ENCODE results near the gene TRPV4. TPM values are rescaled to one million over a fixed set of nuclear protein-coding genes. Genes with fewer than 3 reads are reported as not detected.

TRPV4 gene
- total RNA-seq, 1 donor from 2014 or later, result 0.35 TPM

DNA sequence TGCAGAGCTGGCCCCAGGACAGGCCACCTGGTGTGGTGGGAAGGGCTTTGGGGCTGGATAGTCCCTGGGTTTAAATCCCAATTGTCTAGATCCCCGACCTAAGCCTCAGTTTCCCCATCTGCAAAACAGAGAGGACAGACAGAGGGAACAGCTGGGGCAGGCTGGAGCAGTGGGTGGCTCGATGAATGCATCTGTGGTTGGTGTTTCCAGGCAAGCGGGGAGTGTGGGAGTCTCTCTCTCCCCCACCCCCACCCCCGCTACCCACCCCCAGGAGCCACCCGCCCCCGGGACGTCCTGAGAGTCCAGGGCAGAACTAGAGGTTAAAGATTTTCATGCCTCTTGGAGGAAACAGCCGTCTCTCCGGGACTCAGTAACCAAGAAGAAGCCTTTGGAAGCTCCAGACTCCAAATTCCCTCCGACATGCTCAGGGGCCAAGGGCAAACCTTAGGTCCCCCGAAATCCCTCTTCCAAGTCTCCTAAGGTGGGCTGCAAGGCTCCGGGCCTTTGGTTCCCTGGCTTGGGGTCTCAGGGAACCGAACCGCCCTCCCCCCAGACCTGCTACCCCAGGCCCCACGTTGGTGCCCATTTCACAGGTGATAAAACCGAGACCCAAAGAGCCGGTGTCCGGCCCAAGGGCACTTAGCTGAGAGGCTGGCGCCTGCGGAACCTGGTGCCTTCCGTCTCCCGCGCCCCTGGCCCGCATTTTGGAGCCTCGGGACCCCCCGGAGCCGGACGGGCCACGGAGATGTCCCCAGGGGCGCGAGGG lies 474 bp downstream of the TRPV4 start:
- no peak for ATAC-seq (ENCODE audit: poor library complexity)
- DNase-seq, result no peak
- intact Hi-C loops (cut with DNase I), result no loop called here

DNA sequence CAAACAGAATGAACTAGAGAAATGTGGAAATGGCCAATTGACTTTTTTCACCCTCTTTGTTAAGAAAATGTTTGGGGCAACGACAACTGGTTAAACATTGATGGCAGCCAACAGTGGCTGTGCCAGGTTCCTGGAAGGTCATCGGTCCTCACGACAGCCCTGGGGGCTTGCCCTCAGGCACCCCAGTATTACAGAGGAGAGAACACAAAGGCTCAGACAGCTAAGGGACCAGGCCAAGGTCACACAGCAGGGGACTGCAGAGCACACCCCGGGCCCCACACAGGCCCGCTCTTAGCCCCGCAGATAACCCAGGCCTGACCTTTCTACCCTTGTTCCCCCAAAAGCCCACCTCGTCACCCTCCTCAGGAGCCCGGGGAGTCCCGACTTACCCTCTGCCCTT lies 1.3 kb downstream of the TRPV4 start:
- DNase-seq (no peak), ATAC-seq (ENCODE audit: poor library complexity) (no peak)
- intact Hi-C loops (cut with DNase I), result no loop called here

GRCh38 chr12:109831365-109831764 lies 1.8 kb downstream of the TRPV4 start:
- intact Hi-C loops (cut with DNase I), result no loop called here
- ATAC-seq (ENCODE audit: poor library complexity), result no peak

GRCh38 chr12:109830718-109831117 lies 2.5 kb downstream of the TRPV4 start:
- no peak for DNase-seq
- intact Hi-C loops (cut with DNase I), result no loop called here
- ATAC-seq (ENCODE audit: poor library complexity), result no peak

More at GRCh38 chr12:109831365-109831764, 1.8 kb downstream of the TRPV4 start:
- no peak for DNase-seq

GRCh38 chr12:109830267-109830666 lies 2.9 kb downstream of the TRPV4 start:
- intact Hi-C loops (cut with DNase I), result no loop called here
- ATAC-seq (ENCODE audit: poor library complexity), result no peak
- no peak for DNase-seq

- no peak for ATAC-seq (ENCODE audit: poor library complexity)
- DNase-seq, result no peak
- intact Hi-C loops (cut with DNase I), result no loop called here
These were observed 3.5 kb downstream of the TRPV4 start for GRCh38 chr12:109829667-109830066.

- DNase-seq (no peak), ATAC-seq (ENCODE audit: poor library complexity) (no peak)
- intact Hi-C loops (cut with DNase I), result no loop called here
These were observed 4.3 kb downstream of the TRPV4 start for GRCh38 chr12:109828754-109829511.

DNA sequence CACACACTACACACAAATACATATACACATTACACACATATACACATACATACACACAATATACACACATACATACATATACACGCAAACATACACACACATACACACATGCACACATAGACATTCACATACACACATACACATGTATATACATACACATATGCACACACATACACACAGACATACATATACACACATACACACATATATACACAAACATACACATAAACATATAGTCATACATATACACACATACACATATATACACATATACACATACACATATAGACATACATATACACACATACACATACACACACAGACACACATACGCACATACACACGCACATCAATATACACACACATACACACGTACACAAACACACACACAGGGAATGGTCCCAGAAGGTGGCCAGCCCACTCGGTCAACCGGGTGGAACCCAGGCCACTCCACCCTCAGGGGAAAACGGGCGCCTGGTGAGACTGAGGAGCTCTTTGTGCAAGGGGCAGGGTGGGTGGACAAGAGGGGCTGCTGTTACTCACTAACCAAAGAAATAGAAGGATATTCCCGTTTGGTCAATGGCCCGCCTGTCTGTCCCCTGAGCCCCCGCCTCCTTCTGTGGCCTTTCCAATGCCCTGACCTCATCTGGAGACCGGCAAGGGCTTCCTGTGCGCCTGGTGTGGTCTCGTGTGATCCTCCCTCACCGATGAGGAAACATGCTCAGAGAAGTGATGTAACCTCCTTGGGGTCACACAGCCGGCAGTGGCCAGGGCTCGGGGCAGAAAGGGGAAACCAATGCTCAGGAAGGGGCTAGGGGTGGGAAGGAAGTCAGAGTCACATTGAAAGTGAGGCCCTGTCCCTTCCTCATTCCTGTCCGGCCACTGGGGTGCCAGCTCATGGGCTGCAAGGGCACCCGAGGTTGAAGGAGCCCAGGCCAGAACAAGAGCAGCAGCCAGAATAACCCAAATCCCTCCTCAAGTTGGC lies 5.3 kb downstream of the TRPV4 start:
- peak; percentile 83 for ATAC-seq (ENCODE audit: poor library complexity)

GRCh38 chr12:109827080-109827479 lies 6.1 kb downstream of the TRPV4 start:
- DNase-seq, result no peak
- no peak for ATAC-seq (ENCODE audit: poor library complexity)
- intact Hi-C loops (cut with DNase I), result no loop called here

More for the DNA sequence above, 5.3 kb downstream of the TRPV4 start:
- intact Hi-C loops (cut with DNase I), result no loop called here
- peak; percentile 77 for DNase-seq

- no peak for DNase-seq
- no peak for ATAC-seq (ENCODE audit: poor library complexity)
- intact Hi-C loops (cut with DNase I), result no loop called here
These were observed 8.5 kb downstream of the TRPV4 start for GRCh38 chr12:109824731-109825130.

DNA sequence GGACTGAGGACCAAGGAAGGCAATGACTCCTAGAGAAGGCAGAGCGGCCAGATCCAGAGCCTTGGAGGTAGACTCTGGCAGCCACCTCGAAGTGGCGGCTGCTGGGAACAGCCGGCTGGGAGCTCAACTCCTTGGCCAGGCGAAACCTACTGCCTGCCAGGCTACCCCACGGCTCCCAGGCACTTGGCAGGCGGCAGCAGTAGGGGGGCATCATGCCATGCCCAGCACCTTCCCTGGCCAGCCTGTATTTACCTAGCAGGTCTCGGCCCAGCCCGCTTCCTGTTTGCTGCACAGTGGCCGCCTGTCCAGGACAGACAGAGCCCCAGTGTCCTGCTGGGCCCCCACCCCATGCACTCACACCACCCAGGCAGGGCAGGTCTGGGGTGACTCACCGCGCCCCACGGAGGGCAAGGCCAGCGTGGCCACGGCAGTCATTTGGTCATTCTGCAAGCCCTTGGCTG lies 10.2 kb downstream of the TRPV4 start:
- intact Hi-C loops (cut with DNase I), result no loop called here
- DNase-seq (peak; percentile 54), ATAC-seq (ENCODE audit: poor library complexity) (peak; percentile 91)

DNA sequence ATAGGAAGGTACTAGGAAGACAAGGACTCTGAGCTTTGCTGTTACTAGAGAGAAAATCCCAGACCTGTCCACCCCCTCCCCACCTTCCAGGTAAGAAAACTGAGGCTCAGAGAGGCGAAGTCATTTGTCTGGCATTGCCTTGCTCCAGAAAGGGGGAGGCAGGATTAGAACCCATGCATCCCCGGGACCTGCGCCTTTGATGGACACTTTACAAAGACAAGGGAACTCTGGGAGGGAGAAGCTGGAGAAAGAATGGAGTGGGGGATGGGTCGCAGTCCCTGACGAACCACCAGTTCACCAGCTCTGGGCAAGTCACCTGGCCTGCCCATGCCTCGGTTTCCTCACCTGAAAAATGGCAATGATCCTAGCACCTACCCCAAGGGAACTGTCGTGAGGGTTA lies 10.8 kb downstream of the TRPV4 start:
- ATAC-seq (ENCODE audit: poor library complexity), result no peak
- DNase-seq, result no peak
- intact Hi-C loops (cut with DNase I), result no loop called here

DNA sequence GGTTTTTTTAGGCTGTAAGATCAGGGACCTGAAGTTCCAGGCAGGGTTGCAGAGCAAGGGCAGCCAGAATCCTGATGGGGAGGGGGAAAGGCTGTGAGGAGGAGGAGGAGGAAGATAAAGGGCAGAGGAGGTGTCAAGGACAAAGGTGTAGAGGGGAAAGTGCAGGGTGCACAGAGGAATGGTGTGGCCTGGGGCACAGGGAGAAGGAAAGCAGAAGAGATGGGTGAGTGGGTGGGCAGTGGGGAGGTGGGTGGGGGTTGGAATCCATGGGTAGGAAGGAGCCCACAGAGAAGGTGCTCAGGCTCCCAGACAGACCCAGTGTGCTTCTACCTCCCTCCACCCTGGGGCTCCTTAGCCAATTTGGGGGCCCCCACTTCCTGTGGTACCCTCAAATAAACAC lies 11.2 kb downstream of the TRPV4 start:
- ATAC-seq (ENCODE audit: poor library complexity), result no peak
- intact Hi-C loops (cut with DNase I), result no loop called here

GRCh38 chr12:109820816-109821381 lies 12.3 kb downstream of the TRPV4 start:
- ATAC-seq (ENCODE audit: poor library complexity) (no peak), DNase-seq (no peak)
- intact Hi-C loops (cut with DNase I), result no loop called here

More for the DNA sequence above, 11.2 kb downstream of the TRPV4 start:
- no peak for DNase-seq

GRCh38 chr12:109818905-109819500 lies 14.2 kb downstream of the TRPV4 start:
- ATAC-seq (ENCODE audit: poor library complexity) (no peak), DNase-seq (no peak)
- intact Hi-C loops (cut with DNase I), result no loop called here

GRCh38 chr12:109818253-109818652 lies 14.9 kb downstream of the TRPV4 start:
- DNase-seq (no peak), ATAC-seq (ENCODE audit: poor library complexity) (no peak)
- intact Hi-C loops (cut with DNase I), result no loop called here

DNA sequence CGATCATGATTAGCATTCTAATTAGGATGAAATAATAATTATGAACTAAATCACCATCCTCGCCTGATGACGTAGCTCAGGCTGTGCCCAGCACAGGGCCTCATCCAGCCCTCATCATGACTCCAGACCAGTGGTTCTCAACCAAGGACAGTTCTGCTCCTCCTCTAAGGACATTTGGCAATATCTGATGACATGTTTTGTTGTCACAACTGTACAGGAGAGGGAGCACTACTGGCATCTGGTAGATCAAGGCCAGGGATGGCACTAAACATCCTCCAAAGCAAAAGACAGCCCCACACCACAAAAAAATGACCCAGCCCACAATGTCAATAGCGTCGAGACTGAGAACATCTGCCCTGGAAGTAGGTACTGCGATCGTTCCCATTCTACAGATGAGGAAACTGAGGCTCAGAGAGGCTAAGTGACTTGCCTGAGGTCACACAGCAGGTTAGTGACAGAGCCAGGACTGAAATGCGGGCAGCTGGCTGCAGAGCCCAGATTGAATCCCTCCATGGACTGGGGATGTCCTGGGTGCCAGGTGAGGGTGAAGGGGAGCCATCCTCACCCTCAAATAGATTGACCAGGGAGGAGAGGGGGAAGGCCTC lies 15.5 kb downstream of the TRPV4 start:
- no peak for DNase-seq
- intact Hi-C loops (cut with DNase I), result no loop called here
- no peak for ATAC-seq (ENCODE audit: poor library complexity)

- intact Hi-C loops (cut with DNase I), result no loop called here
- DNase-seq (no peak), ATAC-seq (ENCODE audit: poor library complexity) (no peak)
These were observed 16.3 kb downstream of the TRPV4 start for GRCh38 chr12:109816870-109817269.

Data from Right ventricle myocardium superior (tissue), 1 donor.